Astrocyte of the cerebellum (primary cell): ENCODE measurements around the gene MYADML2.

Experiments
- DNase-seq: peaks from one replicate; pipeline ENCODE4 v3.0.0-alpha.2; 2011; ENCODE audit warnings: low read depth
- H3K4me3 ChIP-seq: 2 replicates; pipeline ENCODE4 v1.5.1; 2011; ENCODE audit warnings: mild to moderate bottlenecking, low read depth, low read length, moderate library complexity
- in situ Hi-C: cut with HindIII; loops from 2 replicates; pipeline ENCODE4 v1.10.0; 2017; ENCODE audit warnings: low sequenced_read_pairs
- TF ChIP-seq, protein P1 (sequence below): IDR thresholded peaks from 2 replicates; pipeline ENCODE4 v1.5.1; 2012; ENCODE audit warnings: low read length, low read depth, moderate library complexity, mild to moderate bottlenecking; ENCODE audit errors: missing control alignments

Gene MYADML2

DNA sequence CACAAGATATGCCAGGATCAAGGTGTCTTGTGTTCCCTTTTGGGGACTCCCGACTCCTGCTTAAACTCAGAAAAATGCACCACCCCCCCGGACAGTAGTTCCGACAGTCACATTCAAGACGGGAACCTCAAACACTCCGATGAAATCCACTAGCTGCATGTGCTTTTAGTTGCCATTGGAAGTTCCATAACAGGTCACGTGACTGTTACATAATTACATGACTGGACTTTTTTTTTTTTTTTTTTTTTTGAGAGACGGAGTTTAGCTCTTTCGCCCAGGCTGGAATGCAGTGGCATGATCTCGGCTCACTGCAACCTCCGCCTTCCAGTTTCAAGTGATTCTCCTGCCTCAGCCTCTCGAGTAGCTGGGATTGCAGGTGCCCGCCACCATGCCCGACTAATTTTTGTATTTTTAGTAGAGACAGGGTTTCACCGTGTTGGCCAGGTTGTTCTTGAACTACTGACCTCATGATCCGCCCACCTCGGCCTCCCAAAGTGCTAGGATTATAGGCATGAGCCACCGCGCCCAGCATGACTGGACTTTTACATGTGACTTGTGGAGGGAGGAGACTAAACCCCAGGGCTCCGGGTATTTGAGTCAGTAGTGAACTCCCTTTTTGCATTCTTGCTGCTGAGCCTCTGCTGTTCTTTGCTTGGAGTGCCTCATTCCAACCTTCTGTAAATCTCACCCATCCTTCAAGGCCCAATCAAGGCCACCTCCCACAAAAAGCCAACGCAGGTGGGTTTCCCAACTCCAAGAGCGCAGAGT lies 30.6 kb downstream of the MYADML2 start:
- in situ Hi-C loops = no loop called here
- TF ChIP-seq, protein P1, sequence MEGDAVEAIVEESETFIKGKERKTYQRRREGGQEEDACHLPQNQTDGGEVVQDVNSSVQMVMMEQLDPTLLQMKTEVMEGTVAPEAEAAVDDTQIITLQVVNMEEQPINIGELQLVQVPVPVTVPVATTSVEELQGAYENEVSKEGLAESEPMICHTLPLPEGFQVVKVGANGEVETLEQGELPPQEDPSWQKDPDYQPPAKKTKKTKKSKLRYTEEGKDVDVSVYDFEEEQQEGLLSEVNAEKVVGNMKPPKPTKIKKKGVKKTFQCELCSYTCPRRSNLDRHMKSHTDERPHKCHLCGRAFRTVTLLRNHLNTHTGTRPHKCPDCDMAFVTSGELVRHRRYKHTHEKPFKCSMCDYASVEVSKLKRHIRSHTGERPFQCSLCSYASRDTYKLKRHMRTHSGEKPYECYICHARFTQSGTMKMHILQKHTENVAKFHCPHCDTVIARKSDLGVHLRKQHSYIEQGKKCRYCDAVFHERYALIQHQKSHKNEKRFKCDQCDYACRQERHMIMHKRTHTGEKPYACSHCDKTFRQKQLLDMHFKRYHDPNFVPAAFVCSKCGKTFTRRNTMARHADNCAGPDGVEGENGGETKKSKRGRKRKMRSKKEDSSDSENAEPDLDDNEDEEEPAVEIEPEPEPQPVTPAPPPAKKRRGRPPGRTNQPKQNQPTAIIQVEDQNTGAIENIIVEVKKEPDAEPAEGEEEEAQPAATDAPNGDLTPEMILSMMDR = no peak
- DNase-seq = no peak
- peak overlapping the region; percentile 60 for H3K4me3 ChIP-seq

DNA sequence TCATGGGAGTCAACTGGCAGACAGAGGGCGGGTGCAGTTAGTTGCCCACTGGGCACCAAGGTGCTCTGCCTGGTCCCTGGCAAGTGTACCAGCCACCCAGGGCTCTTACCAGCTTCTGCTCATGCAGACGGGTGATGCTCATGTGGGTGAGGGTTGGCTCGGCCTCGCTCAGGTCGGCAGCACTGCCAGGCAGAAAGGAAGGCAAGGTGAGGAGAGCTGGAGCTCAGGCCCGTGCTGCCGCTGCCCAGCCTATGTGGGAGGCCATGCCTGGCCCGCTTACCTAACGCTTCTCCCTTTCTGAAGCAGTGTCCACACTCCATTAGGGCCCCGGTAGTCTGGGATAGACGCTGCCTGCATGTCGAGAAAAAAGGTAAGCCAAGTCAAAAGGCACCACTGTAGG lies 31.7 kb downstream of the MYADML2 start:
- in situ Hi-C loops = no loop called here
- TF ChIP-seq, protein P1 = no peak
- no peak overlapping the region for H3K4me3 ChIP-seq
- DNase-seq = no peak

DNA sequence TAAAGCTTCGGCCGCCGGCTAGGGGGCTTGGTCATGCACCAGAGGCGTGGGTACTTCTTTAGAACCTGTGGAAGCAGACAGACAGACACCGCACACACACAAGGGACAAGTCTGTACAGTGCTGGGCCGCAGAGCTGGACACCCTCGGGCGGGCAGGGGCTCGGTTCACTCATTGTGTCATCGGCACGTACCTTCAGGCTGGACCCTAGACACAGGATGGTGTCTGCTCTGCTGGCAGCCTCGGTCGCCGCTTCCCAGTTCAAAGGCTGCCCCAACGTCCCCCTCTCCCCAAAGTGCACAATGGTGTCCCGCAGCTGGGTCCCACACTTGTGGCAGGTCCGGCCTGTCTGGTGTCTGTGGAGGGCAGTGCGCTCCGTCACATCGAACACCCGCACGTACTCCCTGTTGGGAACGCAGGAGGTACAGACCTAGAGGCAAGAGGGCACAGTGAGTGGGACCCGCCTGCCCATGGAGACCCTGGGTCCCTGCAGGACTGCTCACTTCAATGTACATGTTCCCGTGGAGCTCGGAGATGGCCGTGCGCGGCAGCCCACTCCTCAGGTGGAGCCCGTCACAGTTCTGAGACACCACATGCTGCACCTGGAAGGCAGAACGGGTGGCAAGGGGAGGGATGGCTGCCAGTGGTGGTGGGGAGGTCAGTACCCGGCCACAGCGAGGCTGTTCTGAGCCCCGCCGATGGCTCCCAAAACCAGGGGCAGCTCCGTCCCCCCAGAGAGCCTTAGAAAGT lies 32.8 kb downstream of the MYADML2 start:
- in situ Hi-C loops = no loop called here
- no peak overlapping the region for H3K4me3 ChIP-seq
- TF ChIP-seq, protein P1 = no peak
- no peak for DNase-seq

DNA sequence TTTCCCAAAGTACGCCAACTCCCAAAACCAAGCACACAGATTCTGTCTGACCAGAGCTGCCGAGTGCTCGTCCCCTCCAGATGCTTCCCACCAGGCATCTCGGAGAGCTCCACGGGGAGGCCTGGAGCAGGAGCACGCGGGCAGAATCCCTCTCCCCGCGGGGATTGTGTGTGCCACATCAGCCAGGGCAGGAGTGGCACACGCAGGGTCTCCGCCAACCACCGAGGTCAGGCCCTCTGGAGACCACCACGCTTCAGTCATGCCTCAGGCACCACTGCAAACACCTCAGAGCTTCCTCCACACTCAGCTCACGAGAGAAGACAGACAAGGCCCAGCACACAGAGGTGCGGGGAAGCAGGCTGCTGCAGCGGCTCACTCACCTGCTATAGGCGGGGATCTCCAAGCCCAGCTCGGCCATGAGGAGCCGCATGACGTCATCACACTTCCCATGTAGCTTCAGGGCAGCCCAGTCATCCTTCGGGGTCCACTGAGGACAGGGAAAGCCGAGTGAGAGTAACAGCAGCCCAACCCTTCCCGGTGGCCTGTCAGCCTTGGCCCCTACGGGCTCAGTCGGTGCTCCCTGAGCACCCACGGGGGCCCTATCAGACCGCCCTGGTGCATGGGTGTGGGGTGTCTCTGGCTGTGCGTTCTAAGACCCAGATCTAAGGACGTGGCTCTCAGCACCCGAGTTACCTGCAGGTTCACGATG lies 33.5 kb downstream of the MYADML2 start:
- in situ Hi-C loops = no loop called here
- DNase-seq = no peak
- H3K4me3 ChIP-seq = no peak overlapping the region
- TF ChIP-seq, protein P1 = no peak

DNA sequence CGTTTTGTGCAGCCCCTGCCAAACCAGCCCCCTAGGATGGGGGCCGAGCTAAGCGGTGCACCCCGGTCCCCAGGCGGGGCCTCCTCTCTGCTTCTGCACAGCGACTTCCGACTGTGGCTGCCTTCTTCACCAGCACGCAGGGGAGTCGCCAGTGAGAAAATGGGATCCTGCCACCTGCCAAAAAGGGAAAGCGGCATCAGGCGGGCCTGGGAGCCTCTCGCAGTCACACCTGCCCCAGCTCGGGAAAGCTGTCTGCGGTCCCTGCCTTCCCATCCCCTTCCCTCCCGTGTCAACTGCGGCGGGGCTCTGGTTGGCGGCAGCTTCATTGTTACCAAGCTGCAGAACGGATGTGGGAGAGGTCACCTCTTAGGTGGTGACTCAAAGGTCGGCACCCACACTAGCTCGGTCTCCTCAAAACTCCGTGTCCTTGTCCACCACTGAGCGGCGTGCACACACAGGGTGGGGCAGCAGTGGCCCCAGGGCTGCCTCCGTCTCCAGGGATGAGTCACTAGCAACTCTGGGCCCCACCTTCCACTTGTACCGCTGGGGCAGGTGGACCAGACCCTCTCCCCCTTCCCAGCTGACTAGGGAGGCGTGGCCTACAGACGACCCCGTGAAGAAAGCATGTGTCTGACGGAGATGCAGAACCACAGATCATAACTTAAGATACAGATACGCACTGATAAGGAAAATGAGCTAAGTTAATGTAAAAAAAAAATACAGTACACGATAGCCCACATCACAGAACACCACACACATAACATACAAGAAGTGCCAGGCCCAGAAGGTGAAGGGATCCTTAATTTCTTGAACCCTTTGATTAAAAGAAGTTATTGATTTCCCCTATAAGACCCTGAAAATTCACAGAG lies 34.4 kb downstream of the MYADML2 start:
- in situ Hi-C loops = no loop called here
- TF ChIP-seq, protein P1 = no peak
- DNase-seq = no peak

DNA sequence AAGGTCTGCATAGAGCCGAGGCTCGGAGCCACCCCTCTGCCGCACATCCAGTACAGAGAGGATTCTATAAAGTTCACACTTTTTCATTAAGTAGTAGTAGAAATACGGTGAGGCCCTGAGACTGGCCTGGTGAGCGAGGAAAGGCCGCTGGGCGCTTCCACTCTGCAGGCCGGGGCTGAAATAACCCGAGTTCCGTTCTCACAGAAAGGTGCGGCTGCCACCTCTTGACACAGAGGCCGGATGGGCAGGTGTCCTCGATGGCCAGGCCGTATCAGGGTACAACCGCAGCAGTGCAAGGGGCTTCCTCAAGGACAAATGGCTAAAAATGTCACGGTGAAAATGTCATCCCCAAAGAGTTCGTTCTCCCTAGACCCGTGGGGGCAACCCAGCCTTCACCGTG lies 35.1 kb downstream of the MYADML2 start:
- TF ChIP-seq, protein P1 = no peak
- DNase-seq = no peak
- in situ Hi-C loops = no loop called here
- H3K4me3 ChIP-seq = no peak overlapping the region

More for the DNA sequence above, 34.4 kb downstream of the MYADML2 start:
- no peak overlapping the region for H3K4me3 ChIP-seq
